Measurements from ENCODE around the gene APLNR.

APLNR gene

GRCh38 chr11:57256119-57256518, 19.1 kb upstream of the APLNR start:
- no peaks in the 10 kb centered on the region for H3K79me2 ChIP-seq (ENCODE audit: insufficient read depth, low read length)
- no peaks in the 10 kb centered on the region for H3K9me3 ChIP-seq (ENCODE audit: insufficient read depth, low read length, severe bottlenecking)
- H3K4me2 ChIP-seq (ENCODE audit: insufficient read depth, low read length): no peak overlapping the region
- no peaks in the 10 kb centered on the region for H4K20me1 ChIP-seq (ENCODE audit: insufficient read depth, low read length)
- ATAC-seq (ENCODE audit: insufficient read depth, low read depth) (no peak), DNase-seq (no peak)
- peaks cover 18% of the 10 kb centered on the region for H3K27me3 ChIP-seq (ENCODE audit: insufficient read depth, low read length, poor library complexity)
- no peak for TF ChIP-seq EZH2 (IDR thresholded peaks at IDR 0.05; ENCODE audit: borderline replicate concordance, low read depth, low read length, severe bottlenecking)
- no peak for TF ChIP-seq CTCF (IDR thresholded peaks at IDR 0.05; ENCODE audit: borderline replicate concordance, extremely low read depth, low read length, poor library complexity, severe bottlenecking)
- no peak overlapping the region for H3K27ac ChIP-seq (ENCODE audit: low read length)
- no peaks in the 10 kb centered on the region for H3K36me3 ChIP-seq (ENCODE audit: insufficient read depth, low read length)
- no peak overlapping the region for H3K4me3 ChIP-seq (ENCODE audit: low read depth in 1 of 2, low read length in 2 of 2)
- H3K4me1 ChIP-seq (ENCODE audit: insufficient read depth, low read length): no peaks in the 10 kb centered on the region
- no peak overlapping the region for H2AFZ ChIP-seq (ENCODE audit: low read depth, low read length)
- no peak overlapping the region for H3K9ac ChIP-seq (ENCODE audit: low read depth, low read length)

- no peak overlapping the region for H3K4me2 ChIP-seq (ENCODE audit: insufficient read depth, low read length)
- no peak overlapping the region for H3K9ac ChIP-seq (ENCODE audit: low read depth, low read length)
- ATAC-seq (ENCODE audit: insufficient read depth, low read depth): no peak
Observed at GRCh38 chr11:57255618-57256017, 18.6 kb upstream of the APLNR start.

GRCh38 chr11:57254631-57255030, 17.6 kb upstream of the APLNR start:
- no peaks in the 10 kb centered on the region for H4K20me1 ChIP-seq (ENCODE audit: insufficient read depth, low read length)
- DNase-seq (no peak), ATAC-seq (ENCODE audit: insufficient read depth, low read depth) (no peak)
- no peak overlapping the region for H2AFZ ChIP-seq (ENCODE audit: low read depth, low read length)
- H3K4me3 ChIP-seq (ENCODE audit: low read depth in 1 of 2, low read length in 2 of 2): no peak overlapping the region
- no peak overlapping the region for H3K9ac ChIP-seq (ENCODE audit: low read depth, low read length)
- no peak overlapping the region for H3K4me2 ChIP-seq (ENCODE audit: insufficient read depth, low read length)
- peaks cover 21% of the 10 kb centered on the region for H3K27me3 ChIP-seq (ENCODE audit: insufficient read depth, low read length, poor library complexity)
- no peak for TF ChIP-seq EZH2 (IDR thresholded peaks at IDR 0.05; ENCODE audit: borderline replicate concordance, low read depth, low read length, severe bottlenecking)
- TF ChIP-seq CTCF (IDR thresholded peaks at IDR 0.05; ENCODE audit: borderline replicate concordance, extremely low read depth, low read length, poor library complexity, severe bottlenecking): no peak
- H3K9me3 ChIP-seq (ENCODE audit: insufficient read depth, low read length, severe bottlenecking): no peaks in the 10 kb centered on the region
- H3K36me3 ChIP-seq (ENCODE audit: insufficient read depth, low read length): no peaks in the 10 kb centered on the region
- H3K27ac ChIP-seq (ENCODE audit: low read length): no peak overlapping the region
- no peaks in the 10 kb centered on the region for H3K79me2 ChIP-seq (ENCODE audit: insufficient read depth, low read length)
- no peaks in the 10 kb centered on the region for H3K4me1 ChIP-seq (ENCODE audit: insufficient read depth, low read length)

More at GRCh38 chr11:57255618-57256017, 18.6 kb upstream of the APLNR start:
- Histone ChIP-seq H3K9me3 (ENCODE audit: insufficient read depth, low read length, severe bottlenecking) (no peaks in the 10 kb centered on the region), H3K36me3 (ENCODE audit: insufficient read depth, low read length) (no peaks in the 10 kb centered on the region), H2AFZ (ENCODE audit: low read depth, low read length) (no peak overlapping the region), H4K20me1 (ENCODE audit: insufficient read depth, low read length) (no peaks in the 10 kb centered on the region), H3K27ac (ENCODE audit: low read length) (no peak overlapping the region), H3K27me3 (ENCODE audit: insufficient read depth, low read length, poor library complexity) (peaks cover 21% of the 10 kb centered on the region), H3K79me2 (ENCODE audit: insufficient read depth, low read length) (no peaks in the 10 kb centered on the region), H3K4me1 (ENCODE audit: insufficient read depth, low read length) (no peaks in the 10 kb centered on the region), H3K4me3 (ENCODE audit: low read depth in 1 of 2, low read length in 2 of 2) (no peak overlapping the region)
- DNase-seq: no peak
- TF ChIP-seq CTCF (IDR thresholded peaks at IDR 0.05; ENCODE audit: borderline replicate concordance, extremely low read depth, low read length, poor library complexity, severe bottlenecking) (no peak), EZH2 (IDR thresholded peaks at IDR 0.05; ENCODE audit: borderline replicate concordance, low read depth, low read length, severe bottlenecking) (no peak)
